GM12878 (cell line): ENCODE data around the gene CORO7. TPM values are rescaled to one million over a fixed set of nuclear protein-coding genes. Genes with fewer than 3 reads are reported as not detected.

Source experiments
- ATAC-seq: fragments of 200-7000 bp; cut with Tn5 transposase; 3 replicates; pipeline ENCODE4 v1.9.1; 2020; ENCODE audit warnings: mild to moderate bottlenecking, moderate library complexity
- BruUV-seq: library from RNA; stranded (reverse); fragments of 400-500 nt; replicated peaks from 2 replicates; lab custom pipeline; 2021; lab: Mats Ljungman, UMichigan
- CTCF ChIA-PET: fragments of 300-600 bp; sonication (Branson Sonifier 250); formaldehyde crosslinking; extraction: SDS; loops from one replicate; lab custom pipeline; 2021; ENCODE audit warnings: inconsistent platforms; lab: Yijun Ruan, JAX
- POLR2A ChIA-PET: fragments of 350-600 bp; formaldehyde crosslinking; extraction: SDS; loops from one replicate; lab custom pipeline; 2021; ENCODE audit warnings: inconsistent platforms; lab: Charles Lee
- RAD21 ChIA-PET: fragments of 300-600 bp; sonication (Branson Sonifier 250); formaldehyde crosslinking; loops from one replicate; lab custom pipeline; 2023; ENCODE audit warnings: antibody characterized with exemption; ENCODE audit not compliant: unreplicated experiment; lab: Charles Lee
- SMC1A ChIA-PET: fragments of 300-600 bp; sonication (Branson Sonifier 250); formaldehyde crosslinking; loops from one replicate; lab custom pipeline; 2023; ENCODE audit not compliant: unreplicated experiment, uncharacterized antibody; lab: Charles Lee
- DNase-seq: peaks from one replicate; pipeline ENCODE4 v3.0.0-alpha.2; 2011; ENCODE audit warnings: low read depth, low spot score
- FAIRE-seq: peaks from 3 replicates; lab custom pipeline; 2011; peaks lifted over from hg19 to GRCh38; lab: Jason Lieb, UNC
- H2AFZ ChIP-seq: 2 replicates; pipeline ENCODE4 v1.6.0; 2011; ENCODE audit warnings: low read depth, low read length, control low read depth; ENCODE audit not compliant: control insufficient read depth
- H3K27ac ChIP-seq: 2 replicates; pipeline ENCODE4 v1.5.1; 2011; ENCODE audit warnings: control low read depth; ENCODE audit not compliant: control insufficient read depth, insufficient read depth
- H3K27me3 ChIP-seq, 2 experiments: replicated peaks in 1 of 2; 2 replicates each; pipeline versions ENCODE4 v1.6.0 to v1.6.1; 2011; ENCODE audit warnings: low read length in 1 of 2; ENCODE audit not compliant: control insufficient read depth in 2 of 2, insufficient read depth in 2 of 2
- H3K36me3 ChIP-seq, 2 experiments: 2 replicates each; pipeline ENCODE4 v1.5.1; 2011; ENCODE audit warnings: low read length in 1 of 2; ENCODE audit not compliant: control insufficient read depth in 2 of 2, insufficient read depth in 2 of 2
- H3K4me1 ChIP-seq: 2 replicates; pipeline ENCODE4 v1.6.1; 2011; ENCODE audit warnings: mild to moderate bottlenecking, low read length, moderate library complexity, mixed read lengths; ENCODE audit not compliant: control insufficient read depth, insufficient read depth
- H3K4me2 ChIP-seq: 2 replicates; pipeline ENCODE4 v1.6.0; 2011; ENCODE audit warnings: control low read depth; ENCODE audit not compliant: control insufficient read depth, insufficient read depth
- H3K4me3 ChIP-seq: fragments of 200-600 bp; sonication (generic); 2 replicates; pipeline ENCODE4 v1.5.1; 2016
- H3K79me2 ChIP-seq: 2 replicates; pipeline ENCODE4 v1.6.0; 2011; ENCODE audit warnings: low read length; ENCODE audit not compliant: control insufficient read depth, insufficient read depth
- H3K9ac ChIP-seq: 2 replicates; pipeline ENCODE4 v1.8.0; 2011; ENCODE audit warnings: low read length, control low read depth, mixed read lengths; ENCODE audit not compliant: control insufficient read depth, insufficient read depth
- H3K9me3 ChIP-seq: replicated peaks from 3 replicates; pipeline ENCODE4 v1.5.1; 2011; ENCODE audit warnings: mild to moderate bottlenecking, low read length; ENCODE audit not compliant: control insufficient read depth, insufficient read depth
- H4K20me1 ChIP-seq: 2 replicates; pipeline ENCODE4 v1.6.0; 2011; ENCODE audit not compliant: control insufficient read depth, insufficient read depth
- ATF2 ChIP-seq: IDR thresholded peaks from 2 replicates; pipeline ENCODE4 v1.6.1; 2012; ENCODE audit warnings: low read length, inconsistent platforms
- HDGF ChIP-seq: fragments of 450-650 bp; IDR thresholded peaks from 2 replicates; pipeline ENCODE4 v1.6.1; 2016; ENCODE audit warnings: antibody characterized with exemption
- IRF3 ChIP-seq: fragments of 450-650 bp; IDR thresholded peaks from 2 replicates; pipeline ENCODE4 v1.6.1; 2014; ENCODE audit warnings: mild to moderate bottlenecking
- KAT2A ChIP-seq: conservative IDR thresholded peaks from 2 replicates; pipeline ENCODE4 v1.6.1; 2011; ENCODE audit warnings: low read depth, low read length; ENCODE audit not compliant: control insufficient read depth
- MEF2A ChIP-seq: IDR thresholded peaks from 2 replicates; pipeline ENCODE4 v1.6.1; 2011; ENCODE audit warnings: low read depth, mild to moderate bottlenecking, low read length, moderate library complexity; ENCODE audit not compliant: insufficient read depth
- PML ChIP-seq: IDR thresholded peaks from 2 replicates; pipeline ENCODE4 v1.6.1; 2012; ENCODE audit warnings: low read length, inconsistent platforms
- POLR2A ChIP-seq: IDR thresholded peaks from 2 replicates; pipeline ENCODE4 v1.6.1; 2011; ENCODE audit warnings: low read depth, mild to moderate bottlenecking, low read length
- RAD21 ChIP-seq: IDR thresholded peaks from 2 replicates; pipeline ENCODE4 v1.6.1; 2011; ENCODE audit warnings: mild to moderate bottlenecking, low read depth, low read length, moderate library complexity; ENCODE audit not compliant: insufficient read depth
- RELA ChIP-seq: fragments of 450-650 bp; IDR thresholded peaks from 2 replicates; pipeline ENCODE4 v1.8.0; 2014; ENCODE audit warnings: borderline replicate concordance; ENCODE audit not compliant: partially characterized antibody
- TCF7 ChIP-seq: IDR thresholded peaks from 2 replicates; pipeline ENCODE4 v1.6.1; 2014; ENCODE audit warnings: antibody characterized with exemption, borderline replicate concordance
- ZNF24 ChIP-seq: fragments of 450-650 bp; IDR thresholded peaks from 2 replicates; pipeline ENCODE4 v1.6.1; 2017; ENCODE audit warnings: antibody characterized with exemption, mild to moderate bottlenecking
- ZNF274 ChIP-seq: IDR thresholded peaks from one replicate; pipeline ENCODE4 v1.8.0; 2011; ENCODE audit not compliant: insufficient read length, insufficient read depth
- ZNF384 ChIP-seq: IDR thresholded peaks from 2 replicates; pipeline ENCODE4 v1.6.1; 2012; ENCODE audit warnings: low read depth, mild to moderate bottlenecking, low read length, improper control_type of control experiment, borderline replicate concordance
- WGBS: methylation state at CpG from one replicate; pipeline ENCODE4 v1.1.6; 2016; ENCODE audit warnings: low lambda C conversion rate; ENCODE audit not compliant: insufficient replicate concordance, insufficient coverage; ENCODE audit errors: missing lambda C conversion rate; 5-methylcytosine and 5-hydroxymethylcytosine counted together
- in situ Hi-C: fragments of 300-500 bp; cut with MboI; formaldehyde crosslinking; loops from 9 replicates; pipeline ENCODE4 v1.14.3; 2018; ENCODE audit warnings: mixed read lengths
- intact Hi-C: fragments of 100-400 bp; cut with micrococcal nuclease; formaldehyde crosslinking; loops from one replicate; pipeline ENCODE4 v1.14.2; 2022; ENCODE audit not compliant: unreplicated experiment
- polyA plus RNA-seq, 11 experiments: library from polyadenylated mRNA; depleted of rRNA in 4 of 11; unstranded in 6 of 11; stranded (reverse) in 5 of 11; fragments of >200 nt; fragmentation: Nextera tagmentation in 4 of 11; fragmentation: Illumina TruSeq in 1 of 11; extraction: Ambion mirVana in 4 of 11; extraction: Trizol in 1 of 11; gene quantifications; 1 replicate in 1 of 11; 2 replicates in 10 of 11; pipeline versions ENCODE4 v1.2.1 to v1.2.3, GENCODE V29; 2011 to 2016; ENCODE audit warnings: inconsistent platforms in 2 of 11, missing spikeins in 2 of 11, low read depth in 1 of 11
- total RNA-seq, 4 experiments: library from RNA; depleted of rRNA in 3 of 4; stranded (reverse); fragments of >200 nt in 3 of 4; fragmentation: Illumina TruSeq in 1 of 4; extraction: Trizol in 1 of 4; gene quantifications; 2 replicates each; pipeline versions ENCODE4 v1.2.1 to v1.2.3, GENCODE V29; 2013 to 2021

CORO7 gene
- total and polyA plus RNA-seq, 10 of the 15 experiments (the other 5 are each of a cell fraction or from before 2014, with no cell fraction given) = 0.64 to 89.2 (median 43.7) TPM

DNA sequence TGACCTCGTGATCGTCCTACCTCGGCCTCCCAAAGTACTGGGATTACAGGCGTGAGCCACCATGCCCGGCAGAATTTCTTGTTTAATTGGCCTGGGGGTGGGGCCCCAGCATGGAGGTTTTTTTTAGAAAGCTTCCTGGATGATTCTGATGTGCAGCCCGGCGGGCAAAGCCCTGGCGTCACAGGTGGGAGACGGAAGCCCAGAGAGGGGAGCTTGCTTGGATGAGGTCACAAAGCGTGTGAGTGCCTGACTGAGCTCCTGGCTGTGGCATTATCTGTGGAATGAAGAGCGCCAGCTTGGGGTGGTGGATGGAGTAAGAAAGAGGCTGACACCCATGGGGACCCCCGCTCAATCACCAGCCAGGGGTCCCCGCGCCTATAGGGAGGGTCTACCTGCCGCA, 40.7 kb downstream of the CORO7 start:
- H2AFZ ChIP-seq = no peak overlapping the region
- RAD21 ChIA-PET = no interaction called here
- ATAC-seq (no peak), DNase-seq (no peak), FAIRE-seq (no peak)
- POLR2A ChIA-PET = no interaction called here
- H3K4me1 ChIP-seq = no peaks in the 10 kb centered on the region
- in situ Hi-C loops (no loop called here), intact Hi-C loops (no loop called here)
- no TSS peak for BruUV-seq
- SMC1A ChIA-PET = no interaction called here
- TF ChIP-seq ZNF384 = no peak
- TF ChIP-seq HDGF = no peak
- TF ChIP-seq MEF2A = no peak
- no peak for TF ChIP-seq IRF3
- no peak for TF ChIP-seq ZNF274
- TF ChIP-seq ATF2 = no peak
- no peak for TF ChIP-seq KAT2A
- TF ChIP-seq POLR2A = no peak
- no peak for TF ChIP-seq TCF7
- TF ChIP-seq ZNF24 = no peak
- no peak for TF ChIP-seq RELA
- no peak for TF ChIP-seq PML
- no peak for TF ChIP-seq RAD21
- no peaks in the 10 kb centered on the region for H3K9me3 ChIP-seq
- H3K4me2 ChIP-seq = no peak overlapping the region
- peaks cover 0 to 2% of the 10 kb centered on the region in 2 experiments; a peak in 1 of 4 replicates for H3K36me3 ChIP-seq
- no peak overlapping the region for H3K4me3 ChIP-seq
- no peaks in the 10 kb centered on the region for H3K27me3 ChIP-seq
- H4K20me1 ChIP-seq = peaks cover 5% of the 10 kb centered on the region
- H3K27ac ChIP-seq = no peak overlapping the region
- 97% methylated on average over 15 of the region's 15 CpGs for WGBS
- H3K9ac ChIP-seq = no peak overlapping the region
- no peaks in the 10 kb centered on the region for H3K79me2 ChIP-seq
- CTCF ChIA-PET = interaction anchor here (0.7 to 1.4 kb wide), 2 partner anchors 37 to 87 kb away, joined by 3 to 6 read pairs; no protein-coding TSS in a partner anchor
